Amygdala (tissue), 56 donors: ENCODE results near the gene AXIN2.

Experiments used
- DNase-seq, 56 donors: peaks; one replicate each; lab custom pipeline; 2025; lab: John Stamatoyannopoulos, UW

The AXIN2 gene

DNA sequence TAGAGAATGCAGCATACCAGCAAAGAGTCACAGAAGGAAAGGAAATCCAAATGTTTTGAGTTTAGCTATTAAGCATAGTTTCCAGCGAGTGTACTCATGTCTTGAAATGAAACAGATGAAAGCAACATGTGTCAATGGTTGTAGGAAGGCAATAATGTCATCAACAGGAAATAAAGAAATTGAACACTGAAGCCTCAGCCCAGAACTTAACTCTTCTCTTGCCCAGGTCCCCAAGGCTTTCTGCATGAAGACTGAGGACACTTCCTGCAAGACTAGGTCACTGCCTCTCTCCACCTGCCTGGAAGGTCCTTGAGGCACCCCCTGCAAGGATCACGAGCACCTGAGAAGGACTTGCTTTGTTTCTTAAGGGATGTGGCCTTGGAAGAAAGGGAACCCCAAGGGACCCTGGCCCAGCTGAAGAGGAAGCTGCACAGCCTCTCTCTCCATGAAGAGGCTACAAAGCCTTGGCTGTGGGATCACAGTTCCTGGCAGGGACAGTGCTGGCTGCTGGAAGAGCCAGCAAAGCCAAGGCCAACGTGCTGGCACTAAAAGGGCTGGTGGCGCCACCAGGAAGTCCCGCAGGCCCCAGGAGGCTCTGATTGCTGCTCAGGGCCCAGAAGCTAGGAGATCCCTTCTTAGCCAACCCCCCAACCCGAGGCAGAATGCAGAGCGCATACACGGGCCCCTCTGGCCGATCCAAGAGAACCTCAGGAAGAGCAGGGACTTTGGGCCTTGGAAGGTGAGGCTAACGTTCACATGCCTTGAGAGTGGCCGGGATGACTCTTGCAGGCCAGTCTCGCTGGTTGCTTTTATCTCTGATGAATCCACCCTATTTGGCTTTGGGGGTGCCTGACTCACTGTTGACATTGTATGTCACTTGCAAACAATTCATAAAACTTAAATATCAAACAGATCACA lies 23.4 kb upstream of the AXIN2 start:
- peak in 9 of 56 donors; percentile 2 to 20 (median 8) for DNase-seq

DNA sequence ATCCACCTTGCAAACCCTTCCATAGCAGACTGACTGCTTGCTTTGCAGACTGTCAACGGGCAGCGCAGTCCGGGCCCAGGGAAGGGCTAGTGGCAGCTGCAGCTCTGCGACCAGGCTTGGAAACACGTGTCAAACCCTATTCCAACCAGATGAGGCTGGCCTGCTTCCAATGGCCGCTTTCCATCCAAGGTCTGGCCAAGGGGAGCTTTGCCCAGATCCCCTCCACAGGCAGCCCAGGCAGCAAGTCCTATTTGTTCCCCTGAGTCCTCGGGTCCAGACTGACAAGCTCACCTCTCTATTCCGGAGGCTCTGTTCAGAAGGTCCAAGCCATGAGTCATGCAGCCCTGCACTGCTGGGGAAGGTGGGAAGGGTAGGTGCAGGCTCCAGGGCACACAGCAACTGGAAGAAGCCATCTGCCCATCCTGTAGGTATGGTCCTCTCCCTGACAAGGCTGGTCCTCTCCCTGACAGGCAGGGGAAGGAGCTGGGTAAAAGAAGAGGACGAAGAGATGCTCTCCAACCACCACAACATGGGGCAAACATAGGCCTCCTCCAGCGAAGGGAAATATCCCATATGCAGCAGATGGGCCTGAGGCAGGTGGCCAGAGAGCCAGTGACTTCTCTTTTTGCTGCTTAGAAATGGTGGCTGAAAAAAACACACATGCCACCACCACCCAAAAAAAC lies 22.6 kb upstream of the AXIN2 start:
- peak in 36 of 56 donors; percentile 7 to 73 (median 28) for DNase-seq

DNA sequence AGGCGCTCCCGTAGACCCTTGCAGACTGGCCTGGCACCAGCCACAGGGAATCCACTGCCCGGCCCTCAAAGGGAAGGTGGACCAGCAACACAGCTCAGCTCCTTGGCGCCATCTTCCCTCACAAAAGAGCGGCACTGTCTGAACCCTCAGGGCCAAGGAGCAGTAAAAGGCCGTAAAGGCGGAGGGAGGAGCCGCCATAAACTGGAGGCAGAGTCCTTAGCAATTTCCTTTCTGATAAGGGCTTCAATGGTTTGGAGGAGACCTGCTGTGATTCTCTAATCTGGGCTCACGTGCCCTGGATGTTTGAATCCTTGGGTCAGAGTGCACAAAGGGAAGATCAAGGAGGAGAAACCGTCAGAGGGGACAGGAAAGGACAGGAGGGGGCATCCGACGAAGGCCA lies 15.5 kb upstream of the AXIN2 start:
- DNase-seq: no peak

DNA sequence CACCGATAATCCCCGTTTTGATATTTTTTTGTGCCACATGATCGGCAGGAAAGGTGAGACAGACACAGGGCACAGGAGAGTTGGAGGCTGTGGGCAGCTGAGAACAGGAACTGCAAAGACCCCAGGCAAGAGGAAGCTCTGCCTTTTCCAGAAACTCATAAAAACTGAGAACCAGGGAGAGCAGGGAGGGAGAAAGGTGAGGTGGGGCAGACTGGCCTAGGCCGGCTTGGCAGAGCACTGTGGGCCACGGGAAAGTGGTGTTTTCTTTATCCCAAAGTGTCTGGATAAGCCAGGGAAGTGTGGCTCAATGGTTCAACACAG lies 11.8 kb upstream of the AXIN2 start:
- no peak for DNase-seq

DNA sequence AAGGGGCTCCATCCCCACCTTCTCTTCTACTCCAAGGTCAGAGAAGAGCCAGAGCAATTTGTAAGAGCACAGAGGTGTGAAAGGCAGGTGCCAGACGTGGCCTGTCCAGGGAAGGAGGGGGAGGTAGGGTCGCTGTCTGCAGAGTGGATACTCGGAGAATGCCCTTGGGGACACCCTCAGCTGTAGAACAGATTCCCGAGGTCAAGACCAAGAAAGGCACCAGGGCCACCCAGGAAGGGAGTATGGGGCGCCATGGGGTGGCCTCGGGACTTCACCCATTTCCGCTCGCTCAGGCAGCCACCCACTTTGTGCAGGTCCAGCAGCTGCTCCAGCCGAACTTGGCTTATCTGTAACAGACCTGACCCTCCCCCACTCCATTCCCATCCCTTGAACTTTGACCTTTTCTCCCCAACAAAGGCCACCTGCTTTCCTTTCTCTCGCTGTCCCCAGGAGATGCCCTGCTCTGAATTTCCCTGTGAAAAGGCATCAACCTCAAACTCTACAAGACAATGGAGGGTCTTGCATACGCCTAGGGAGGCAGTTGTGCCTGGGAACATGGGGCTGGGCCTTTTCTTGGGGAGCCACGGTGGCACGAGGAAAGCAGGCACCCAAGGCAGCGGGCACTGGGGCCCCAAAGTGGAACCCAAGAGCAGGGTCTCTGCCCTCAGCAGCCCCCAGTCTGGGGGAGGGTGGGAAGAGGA lies 11.3 kb upstream of the AXIN2 start:
- DNase-seq: no peak

DNA sequence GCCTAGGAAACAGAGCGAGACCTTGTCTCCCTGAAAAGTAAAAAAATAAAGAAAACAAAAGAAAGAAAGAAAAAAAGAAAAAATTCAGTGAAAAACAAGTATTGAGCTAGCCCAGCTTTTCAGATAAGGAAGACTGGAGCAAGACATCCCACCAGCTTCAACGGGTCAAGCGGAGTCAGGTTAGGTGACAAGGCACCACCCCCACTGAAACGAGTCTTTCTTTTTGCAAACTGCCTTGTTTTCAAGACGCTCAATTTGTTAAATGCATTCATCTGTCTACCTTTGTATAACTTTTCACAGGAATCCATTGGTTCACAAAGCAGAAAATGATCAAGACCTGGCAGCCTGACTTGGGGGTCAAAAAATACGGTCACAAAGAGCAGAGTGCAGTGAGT lies 10.7 kb upstream of the AXIN2 start:
- no peak for DNase-seq

DNA sequence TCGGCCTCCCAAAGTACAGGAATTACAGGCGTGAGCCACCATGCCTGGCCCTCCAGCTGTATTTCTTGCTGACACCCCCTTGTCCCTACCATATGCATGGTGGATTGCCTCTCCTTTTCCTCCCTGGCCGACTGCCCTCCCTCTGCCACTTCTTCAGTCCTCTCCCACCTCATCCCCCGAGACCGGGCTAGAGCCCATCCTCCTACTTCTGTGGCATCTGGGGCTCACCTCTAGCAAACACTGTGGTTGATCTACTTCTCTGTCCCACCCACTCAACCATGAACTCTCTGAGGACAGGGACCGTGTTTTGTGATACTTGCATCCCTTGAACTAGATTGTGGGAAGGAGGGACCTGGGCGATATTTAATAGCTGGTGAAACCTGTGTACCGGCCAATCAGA lies 7.5 kb upstream of the AXIN2 start:
- no peak for DNase-seq

DNA sequence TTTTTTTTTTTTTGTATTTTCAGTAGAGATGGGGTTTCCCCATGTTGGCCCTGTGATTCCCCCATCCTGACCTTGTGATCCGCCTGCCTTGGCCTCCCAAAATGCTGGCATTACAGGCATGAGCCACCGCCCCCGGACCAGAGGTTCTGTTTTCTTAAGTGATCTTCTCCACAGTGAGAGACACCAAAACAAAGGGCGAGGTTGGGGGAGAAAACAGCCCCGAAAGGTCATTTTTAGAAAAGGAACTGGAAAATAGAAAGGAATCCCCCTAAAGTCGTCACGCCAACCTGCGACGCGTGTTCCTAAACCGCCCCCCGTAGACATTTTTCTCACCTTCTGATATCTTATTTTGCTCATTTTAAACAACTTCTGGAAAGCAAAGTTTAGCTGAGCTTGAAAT lies 6.1 kb upstream of the AXIN2 start:
- no peak for DNase-seq

DNA sequence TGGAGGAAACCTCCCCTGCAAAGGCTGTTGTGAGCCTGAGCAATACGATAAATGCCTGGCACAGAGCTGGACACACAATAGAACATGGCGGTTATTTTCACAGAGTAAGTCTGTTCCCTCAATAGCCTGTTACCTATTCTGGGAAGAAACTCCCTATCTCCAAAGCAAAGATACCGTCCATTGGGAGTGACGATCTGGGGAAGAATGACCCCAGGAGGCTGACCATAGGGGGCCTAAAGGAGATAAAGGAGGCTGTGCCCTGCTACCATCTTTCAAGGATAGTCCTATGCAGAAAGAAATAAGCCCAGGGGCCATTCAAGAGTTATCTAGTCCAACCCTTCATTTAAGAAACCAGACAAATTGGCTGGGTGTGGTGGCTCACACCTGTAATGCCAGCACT lies 4.1 kb upstream of the AXIN2 start:
- no peak for DNase-seq

DNA sequence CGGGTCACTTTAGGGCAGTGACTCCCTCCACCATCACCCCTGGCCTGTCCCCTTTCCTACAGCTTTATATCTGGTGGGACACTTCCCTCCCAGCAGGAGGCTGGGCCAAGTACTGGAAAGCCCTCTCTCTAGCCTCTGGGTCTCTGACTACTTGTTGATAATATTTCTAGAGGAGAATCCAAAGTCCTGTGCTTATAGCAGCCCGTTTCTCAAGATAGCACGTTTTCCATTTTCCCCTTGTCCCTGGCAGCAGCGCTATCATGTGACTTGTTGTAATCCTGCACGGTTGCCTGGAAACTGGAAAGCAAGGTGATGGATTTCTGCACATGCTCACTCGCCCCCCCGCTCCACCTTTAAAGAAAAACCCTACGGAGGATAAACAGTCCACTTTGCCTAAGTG lies 3.3 kb upstream of the AXIN2 start:
- peak in 15 of 56 donors; percentile 6 to 48 (median 21) for DNase-seq

DNA sequence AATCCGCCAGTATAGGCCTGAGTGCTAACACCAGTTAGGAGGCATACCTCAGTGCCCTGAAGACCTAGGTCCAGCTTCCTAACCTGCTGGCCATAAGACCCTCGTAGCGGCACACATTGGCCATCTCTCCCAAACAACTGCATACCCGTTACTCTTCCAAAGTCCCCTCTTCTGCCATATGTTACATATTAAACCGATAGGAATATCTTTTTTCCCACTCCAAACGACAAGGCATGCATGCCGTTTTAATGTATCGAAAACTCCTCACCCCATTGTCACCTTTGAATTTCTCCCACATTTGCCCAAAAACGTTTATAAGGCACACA lies 721 bp upstream of the AXIN2 start:
- no peak for DNase-seq

DNA sequence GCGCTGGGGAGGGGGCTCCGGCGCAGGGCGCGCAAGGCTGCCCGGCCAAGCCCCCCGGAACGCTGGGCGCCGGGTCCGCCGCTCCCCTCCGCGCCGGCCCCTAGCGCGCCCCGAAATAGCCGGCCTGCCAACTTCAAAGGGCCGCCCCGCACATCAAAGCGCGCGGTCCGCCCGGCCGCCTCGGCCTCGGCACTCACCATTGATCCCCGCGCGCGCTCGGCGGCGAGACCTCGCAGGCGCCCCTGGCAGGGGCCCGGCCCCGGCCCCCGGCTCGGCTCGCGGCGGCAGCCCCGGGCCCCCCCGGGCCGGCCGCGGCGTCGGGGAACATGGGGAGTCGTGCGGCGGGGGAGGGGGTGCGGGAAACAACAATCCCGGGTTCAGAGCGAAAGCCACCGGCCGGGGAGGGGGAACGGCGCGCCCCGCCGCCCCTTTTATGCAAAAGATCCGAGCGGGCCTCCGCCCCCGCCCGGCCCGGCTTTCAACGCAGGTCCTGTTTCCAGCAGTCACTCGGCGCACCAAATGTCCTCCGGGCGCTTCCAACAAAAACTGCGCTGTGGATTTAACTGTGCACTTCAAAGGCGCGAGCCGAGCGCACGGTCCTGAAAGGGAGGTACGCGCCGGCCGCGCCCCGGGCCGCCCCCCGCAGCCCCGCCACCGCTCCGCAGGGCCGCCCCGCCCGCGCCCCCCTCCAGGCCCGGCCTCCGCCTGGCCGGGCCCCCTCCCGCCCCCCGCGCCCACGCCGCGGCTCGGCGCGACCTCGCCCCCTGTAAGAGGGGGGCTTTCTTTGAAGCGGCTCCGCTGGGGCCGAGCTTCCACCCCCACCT lies 608 bp downstream of the AXIN2 start:
- peak in 47 of 56 donors; percentile 15 to 78 (median 55) for DNase-seq

DNA sequence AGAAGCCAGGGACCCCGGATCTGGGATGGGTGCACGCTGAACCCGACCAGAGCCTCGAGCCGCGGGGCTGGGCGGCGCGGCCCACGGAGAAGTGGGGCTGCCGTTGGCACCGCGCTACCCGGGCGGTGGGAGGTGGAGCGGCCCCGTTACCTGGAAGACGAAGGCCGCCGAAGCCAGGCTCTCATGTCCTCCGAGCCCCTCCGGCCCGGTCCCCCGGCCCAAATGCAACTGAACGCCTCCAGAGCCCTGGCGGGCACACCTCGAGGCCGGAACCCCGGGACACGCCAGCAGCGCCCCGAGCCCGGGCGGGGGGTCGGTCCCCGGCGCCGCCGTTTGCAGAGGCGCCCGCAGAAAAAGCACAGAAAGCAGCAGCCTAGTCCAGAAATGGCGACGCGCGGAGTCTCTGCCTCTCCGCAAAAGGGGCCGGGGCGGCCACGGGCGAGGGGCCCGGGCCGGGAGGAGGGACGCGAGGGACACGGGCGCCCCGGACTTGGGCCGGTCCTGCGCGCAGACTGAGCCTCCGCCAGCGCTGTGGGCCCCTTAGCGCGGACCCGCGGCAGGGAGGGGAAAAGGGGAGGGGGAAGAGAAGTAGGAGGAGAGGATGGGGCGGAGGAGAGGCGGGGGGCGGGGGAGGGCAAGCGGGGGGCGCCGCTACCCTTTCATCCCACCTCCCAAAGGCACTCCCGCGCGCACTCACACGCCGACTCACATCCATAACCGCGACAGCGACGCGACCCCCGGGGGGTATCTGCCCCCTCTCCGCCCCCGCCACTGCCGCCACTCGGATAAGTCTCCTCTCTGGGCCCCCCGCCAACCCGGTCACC lies 1.4 kb downstream of the AXIN2 start:
- DNase-seq: peak in 18 of 56 donors; percentile 13 to 56 (median 30)

DNA sequence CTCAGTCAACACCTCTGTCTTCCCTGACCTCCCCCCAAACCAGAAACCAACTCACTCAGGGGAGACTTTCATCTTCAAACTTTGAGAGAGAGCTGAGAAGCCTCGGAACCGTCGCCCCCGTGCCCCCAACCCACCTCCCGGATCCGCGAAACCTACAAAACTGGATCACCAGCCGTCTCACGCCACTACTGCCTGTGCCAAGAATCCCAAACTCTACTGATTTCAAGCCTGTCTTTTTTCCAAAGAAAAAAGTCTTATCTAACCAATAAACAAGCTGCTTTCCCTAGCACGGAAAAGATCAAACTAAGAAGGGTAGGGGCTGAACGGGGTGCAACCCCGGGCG lies 2.0 kb downstream of the AXIN2 start:
- DNase-seq: peak in 1 of 56 donors; percentile 22

DNA sequence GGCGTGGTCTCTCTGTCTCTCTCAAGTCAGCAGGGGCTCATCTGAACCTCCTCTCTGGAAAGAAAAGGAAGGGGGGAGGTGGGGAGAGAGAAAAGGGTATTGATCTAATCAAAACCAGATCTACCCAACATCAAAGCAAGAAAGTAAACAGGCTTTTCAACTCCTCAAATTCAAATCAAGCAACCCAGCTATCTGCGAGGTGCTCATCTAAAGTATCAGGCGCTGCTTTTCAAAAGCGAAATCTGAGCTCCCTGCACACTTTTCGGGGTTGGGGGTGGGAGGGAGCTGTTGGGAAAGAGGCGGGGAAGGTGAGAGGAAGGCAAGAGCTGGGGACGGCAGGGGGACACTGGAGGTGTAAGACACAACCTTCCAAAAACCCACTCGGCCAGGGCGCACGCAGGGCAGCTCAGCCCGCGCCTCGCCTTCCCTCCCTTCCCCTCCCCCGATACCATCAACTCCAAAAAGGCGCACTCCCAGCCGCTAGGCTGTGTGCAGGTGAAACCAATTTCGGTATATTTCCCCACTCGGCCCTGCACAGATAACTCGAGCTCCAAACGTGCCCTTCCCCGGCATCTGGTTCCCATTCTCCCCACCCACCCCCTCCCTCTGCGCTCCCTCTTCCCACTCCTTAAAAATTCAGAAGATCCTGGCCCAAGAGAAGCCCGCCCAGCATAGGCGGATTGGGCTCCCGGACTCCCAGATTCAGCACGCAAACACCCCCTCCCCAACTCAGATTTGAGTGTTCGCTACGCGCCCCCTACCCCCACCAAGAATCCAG lies 2.6 kb downstream of the AXIN2 start:
- peak in 2 of 56 donors; percentile 20 to 22 for DNase-seq

DNA sequence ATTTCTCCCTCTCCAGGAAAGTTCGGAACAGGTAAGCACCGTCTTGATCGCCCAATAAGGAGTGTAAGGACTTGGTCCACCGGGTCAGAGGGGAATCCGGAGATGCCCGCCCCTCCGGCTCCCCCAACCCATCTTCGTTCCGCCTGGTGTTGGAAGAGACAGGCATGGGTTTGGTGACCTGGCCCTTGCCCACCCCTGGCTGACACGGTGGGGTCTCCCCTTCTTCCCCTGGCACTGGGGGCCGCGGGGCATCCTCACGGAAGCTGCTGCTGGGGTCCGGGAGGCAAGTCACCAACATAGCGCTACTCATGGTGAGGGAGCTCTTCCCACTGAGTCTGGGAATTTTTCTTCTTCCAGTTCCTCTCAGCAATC lies 3.2 kb downstream of the AXIN2 start:
- no peak for DNase-seq

DNA sequence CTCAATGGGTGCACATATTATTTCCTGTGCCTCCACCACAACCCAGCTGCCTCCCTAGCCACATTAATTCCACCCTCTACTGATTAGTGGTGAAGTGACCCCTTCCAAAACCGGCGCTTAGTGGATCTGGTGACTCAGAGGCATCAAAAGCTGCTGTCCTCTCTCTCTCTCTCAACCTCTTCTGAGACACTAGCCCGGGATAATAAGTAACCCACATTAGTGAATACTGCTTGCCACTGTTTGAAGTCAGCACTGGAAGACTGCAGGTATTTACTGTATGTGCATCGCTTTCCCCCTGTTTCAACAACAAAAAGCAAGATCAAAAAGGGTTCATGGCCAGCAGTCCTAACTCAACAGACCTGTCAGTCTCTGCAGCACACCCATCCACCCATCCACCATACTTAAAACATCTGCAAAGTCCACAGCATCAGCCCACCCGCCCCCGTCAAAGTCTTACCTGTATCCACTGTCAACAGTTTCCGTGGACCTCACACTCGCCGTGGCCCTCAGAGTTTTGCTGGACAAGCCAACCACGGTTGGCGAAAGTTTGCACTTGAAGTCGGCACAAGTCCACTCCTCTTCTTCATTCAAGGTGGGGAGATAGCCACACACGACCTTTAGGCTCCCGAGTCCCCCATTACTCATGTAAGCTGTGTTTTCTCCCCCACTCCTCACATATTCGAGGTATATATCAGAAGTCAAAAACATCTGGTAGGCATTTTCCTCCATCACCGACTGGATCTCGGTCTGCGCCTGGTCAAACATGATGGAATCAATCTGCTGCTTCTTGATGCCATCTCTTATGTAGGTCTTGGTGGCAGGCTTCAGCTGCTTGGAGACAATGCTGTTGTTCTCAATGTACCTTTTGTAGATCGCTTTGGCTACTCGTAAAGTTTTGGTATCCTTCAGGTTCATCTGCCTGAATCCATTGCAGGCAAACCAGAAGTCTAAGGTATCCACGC lies 3.8 kb downstream of the AXIN2 start:
- no peak for DNase-seq

DNA sequence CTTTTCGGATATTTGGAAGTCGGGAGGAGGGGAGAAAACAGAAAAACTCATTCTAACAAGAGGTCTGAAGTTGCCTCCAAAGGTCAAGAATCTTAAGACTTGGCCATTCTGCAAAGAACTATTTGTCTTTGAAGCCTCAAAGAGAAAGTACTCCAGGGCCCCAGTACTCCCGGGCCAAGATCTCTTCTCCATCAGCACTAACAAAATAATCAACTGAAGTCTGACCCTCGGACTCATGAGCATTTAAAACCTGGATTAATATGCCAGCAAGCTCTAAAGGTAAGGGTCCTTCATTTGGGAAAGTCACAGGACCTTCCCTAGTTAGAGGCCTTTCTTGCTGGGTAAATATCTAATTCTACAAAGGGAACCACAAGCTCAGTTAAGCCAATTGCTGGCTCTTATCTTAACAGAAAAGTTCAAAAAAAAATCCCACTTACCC lies 4.5 kb downstream of the AXIN2 start:
- DNase-seq: no peak
